CD4-positive, CD25-positive, alpha-beta regulatory T cell (primary cell): ENCODE measurements around the gene ZNF408. TPM values are rescaled to one million over a fixed set of nuclear protein-coding genes. Genes with fewer than 3 reads are reported as not detected.
A peak's percentile ranks its signal among the peaks of the same experiment; 100 is the strongest.
"Not testable (repeated sequence)": the region's sequence is repeated elsewhere in the genome, so short reads cannot be mapped to it uniquely, and the experiment has no call there.

Source experiments
- ATAC-seq, 2 donors: fragments of 150-1000 bp; cut with Tn5 transposase; one replicate each; pipeline ENCODE4 v1.10.0; 2021; ENCODE audit warnings: low read depth in 2 of 2, moderate number of reproducible peaks in 2 of 2, moderate library complexity in 1 of 2
- DNase-seq, 3 donors: peaks; one replicate each; pipeline versions ENCODE4 v3.0.0 to v3.0.0-alpha.2; 2012 to 2022; ENCODE audit warnings: mixed read lengths in 1 of 3
- H3K27ac ChIP-seq: one replicate; pipeline ENCODE4 v1.7.0; 2013; ENCODE audit warnings: mild to moderate bottlenecking, low read length; ENCODE audit not compliant: insufficient read depth, poor library complexity, severe bottlenecking
- H3K27me3 ChIP-seq: one replicate; pipeline ENCODE4 v1.7.0; 2013; ENCODE audit warnings: low read length; ENCODE audit not compliant: control insufficient read depth, insufficient read depth
- H3K36me3 ChIP-seq: one replicate; pipeline ENCODE4 v1.7.0; 2013; ENCODE audit warnings: mild to moderate bottlenecking, low read length, moderate library complexity; ENCODE audit not compliant: control insufficient read depth, insufficient read depth
- H3K4me1 ChIP-seq: 2 replicates; pipeline ENCODE4 v1.7.0; 2013; ENCODE audit warnings: mild to moderate bottlenecking, low read length; ENCODE audit not compliant: insufficient read depth, control insufficient read depth, poor library complexity, severe bottlenecking
- H3K4me3 ChIP-seq: one replicate; pipeline ENCODE4 v1.7.0; 2013; ENCODE audit warnings: low read depth, mild to moderate bottlenecking, low read length, moderate library complexity
- H3K9me3 ChIP-seq, 2 experiments: 1 replicate in 1 of 2; 2 replicates in 1 of 2; pipeline ENCODE4 v1.7.0; 2013; ENCODE audit warnings: low read length in 2 of 2, mild to moderate bottlenecking in 1 of 2, moderate library complexity in 1 of 2; ENCODE audit not compliant: control insufficient read depth in 2 of 2
- H3K27ac Mint-ChIP-seq, 3 donors: one replicate each; pipeline ENCODE4 v1.8.0; 2020 to 2022; ENCODE audit warnings: mild to moderate bottlenecking in 3 of 3, mixed read lengths in 3 of 3, moderate library complexity in 2 of 3
- H3K27me3 Mint-ChIP-seq: one replicate; pipeline ENCODE4 v1.8.0; 2022; ENCODE audit warnings: mild to moderate bottlenecking, mixed read lengths
- H3K36me3 Mint-ChIP-seq: one replicate; pipeline ENCODE4 v1.8.0; 2020; ENCODE audit warnings: mixed read lengths
- H3K4me1 Mint-ChIP-seq, 4 donors: one replicate each; pipeline ENCODE4 v1.8.0; 2020 to 2022; ENCODE audit warnings: mixed read lengths in 4 of 4, mild to moderate bottlenecking in 1 of 4
- H3K4me3 Mint-ChIP-seq, 4 donors: one replicate each; pipeline ENCODE4 v1.8.0; 2020 to 2022; ENCODE audit warnings: mild to moderate bottlenecking in 4 of 4, mixed read lengths in 4 of 4, moderate library complexity in 3 of 4
- H3K9me3 Mint-ChIP-seq, 7 donors: one replicate each; pipeline ENCODE4 v1.8.0; 2020 to 2022; ENCODE audit warnings: mixed read lengths in 7 of 7, mild to moderate bottlenecking in 3 of 7, moderate library complexity in 2 of 7
- polyA plus RNA-seq, 4 donors: library from polyadenylated mRNA; unstranded; fragments of 300-500 nt; fragmentation: Illumina TruSeq; gene quantifications; one replicate each; pipeline ENCODE4 v1.2.3, GENCODE V29; 2021
- total RNA-seq: library from RNA; stranded (reverse); gene quantifications from one replicate; pipeline ENCODE4 v1.2.3, GENCODE V29; 2022

ZNF408 gene
- total and polyA plus RNA-seq, 5 donors from 2014 or later, result 6.3 to 12.9 (median 8.4) TPM

- H3K27me3 ChIP-seq, result no peaks in the 10 kb centered on the region
- DNase-seq, result no peak
- H3K4me3 ChIP-seq, result peak overlapping the region; percentile 99
- H3K27ac ChIP-seq, result peak overlapping the region; percentile 76
- Mint-ChIP-seq H3K27me3 (no peaks in the 10 kb centered on the region), H3K27ac (peak overlapping the region; percentile 91 to 97 (median 97)), H3K4me1 (peaks cover 9 to 72% (median 33%) of the 10 kb centered on the region in 4 donors), H3K36me3 (peaks cover 32% of the 10 kb centered on the region), H3K9me3 (peaks cover 0 to 2% (median 0%) of the 10 kb centered on the region in 7 donors), H3K4me3 (peak overlapping the region; percentile 90 to 99 (median 96))
- peaks cover 37% of the 10 kb centered on the region for H3K36me3 ChIP-seq
- peaks cover 61% of the 10 kb centered on the region for H3K4me1 ChIP-seq
- ATAC-seq, result no peak
- H3K9me3 ChIP-seq, result no peaks in the 10 kb centered on the region
Observed at GRCh38 chr11:46701078-46701654, 335 bp downstream of the ZNF408 start.

- H3K4me1 ChIP-seq, result peaks cover 25% of the 10 kb centered on the region
- Mint-ChIP-seq H3K36me3 (peaks cover 39% of the 10 kb centered on the region), H3K27ac (no peak overlapping the region), H3K4me3 (peak overlapping the region in 1 of 4 donors; percentile 10), H3K27me3 (no peaks in the 10 kb centered on the region), H3K4me1 (peaks cover 4 to 41% (median 21%) of the 10 kb centered on the region in 4 donors), H3K9me3 (peaks cover 0 to 2% (median 0%) of the 10 kb centered on the region in 7 donors)
- no peak for DNase-seq
- H3K36me3 ChIP-seq, result peaks cover 45% of the 10 kb centered on the region
- no peaks in the 10 kb centered on the region for H3K9me3 ChIP-seq
- no peak overlapping the region for H3K27ac ChIP-seq
- no peak for ATAC-seq
- H3K27me3 ChIP-seq, result no peaks in the 10 kb centered on the region
- H3K4me3 ChIP-seq, result no peak overlapping the region
Observed at GRCh38 chr11:46705070-46705688, 4.3 kb downstream of the ZNF408 start.

GRCh38 chr11:46706886-46707285 lies 6.1 kb downstream of the ZNF408 start:
- no peak overlapping the region for H3K4me3 Mint-ChIP-seq

GRCh38 chr11:46709351-46709750 lies 8.5 kb downstream of the ZNF408 start:
- not testable (repeated sequence) for ATAC-seq, H3K9me3 Mint-ChIP-seq, H3K27ac Mint-ChIP-seq, DNase-seq, H3K9me3 ChIP-seq, H3K4me1 Mint-ChIP-seq, H3K27me3 Mint-ChIP-seq, H3K4me3 ChIP-seq, H3K27me3 ChIP-seq, H3K27ac ChIP-seq, H3K4me1 ChIP-seq
- Mint-ChIP-seq H3K4me3 (peak overlapping the region in 1 of 4 donors; percentile 43), H3K36me3 (peaks cover 12% of the 10 kb centered on the region)
- peaks cover 30% of the 10 kb centered on the region for H3K36me3 ChIP-seq

More at GRCh38 chr11:46706886-46707285, 6.1 kb downstream of the ZNF408 start:
- H3K4me1 ChIP-seq, result peaks cover 14% of the 10 kb centered on the region
- no peaks in the 10 kb centered on the region for H3K27me3 ChIP-seq
- peaks cover 45% of the 10 kb centered on the region for H3K36me3 ChIP-seq
- H3K27ac Mint-ChIP-seq, result peak overlapping the region in 2 of 3 donors; percentile 64 to 82
- no peak overlapping the region for H3K4me3 ChIP-seq
- no peaks in the 10 kb centered on the region for H3K27me3 Mint-ChIP-seq
- peaks cover 28% of the 10 kb centered on the region for H3K36me3 Mint-ChIP-seq
- H3K4me1 Mint-ChIP-seq, result peaks cover 0 to 27% (median 11%) of the 10 kb centered on the region in 4 donors
- no peak for DNase-seq
- H3K27ac ChIP-seq, result no peak overlapping the region
- ATAC-seq, result no peak
- no peaks in the 10 kb centered on the region for H3K9me3 Mint-ChIP-seq
- no peaks in the 10 kb centered on the region for H3K9me3 ChIP-seq

GRCh38 chr11:46710821-46711269 lies 10.0 kb downstream of the ZNF408 start:
- H3K4me1 ChIP-seq, result no peaks in the 10 kb centered on the region
- no peaks in the 10 kb centered on the region for H3K9me3 ChIP-seq
- no peak overlapping the region for H3K27ac ChIP-seq
- Mint-ChIP-seq H3K4me1 (peaks cover 0 to 9% (median 3%) of the 10 kb centered on the region in 4 donors), H3K36me3 (peaks cover 11% of the 10 kb centered on the region), H3K27ac (no peak overlapping the region), H3K4me3 (no peak overlapping the region), H3K27me3 (no peaks in the 10 kb centered on the region), H3K9me3 (no peaks in the 10 kb centered on the region)
- DNase-seq, result no peak
- ATAC-seq, result no peak
- no peaks in the 10 kb centered on the region for H3K27me3 ChIP-seq
- H3K36me3 ChIP-seq, result peaks cover 16% of the 10 kb centered on the region
- H3K4me3 ChIP-seq, result no peak overlapping the region

- Histone ChIP-seq H3K4me3 (no peak overlapping the region), H3K36me3 (peaks cover 13% of the 10 kb centered on the region), H3K4me1 (no peaks in the 10 kb centered on the region), H3K27me3 (no peaks in the 10 kb centered on the region), H3K9me3 (no peaks in the 10 kb centered on the region), H3K27ac (no peak overlapping the region)
- no peaks in the 10 kb centered on the region for H3K9me3 Mint-ChIP-seq
- H3K4me1 Mint-ChIP-seq, result peaks cover 0 to 9% (median 3%) of the 10 kb centered on the region in 4 donors
- peaks cover 11% of the 10 kb centered on the region for H3K36me3 Mint-ChIP-seq
- H3K27me3 Mint-ChIP-seq, result no peaks in the 10 kb centered on the region
- H3K4me3 Mint-ChIP-seq, result no peak overlapping the region
- no peak for ATAC-seq
- no peak for DNase-seq
- no peak overlapping the region for H3K27ac Mint-ChIP-seq
Observed at GRCh38 chr11:46711303-46711702, 10.5 kb downstream of the ZNF408 start.

- Mint-ChIP-seq H3K9me3 (no peaks in the 10 kb centered on the region), H3K4me1 (peaks cover 0 to 2% (median under 1%) of the 10 kb centered on the region in 4 donors), H3K36me3 (no peaks in the 10 kb centered on the region), H3K4me3 (no peak overlapping the region), H3K27ac (no peak overlapping the region), H3K27me3 (no peaks in the 10 kb centered on the region)
- H3K27me3 ChIP-seq, result no peaks in the 10 kb centered on the region
- peaks cover 2% of the 10 kb centered on the region for H3K4me1 ChIP-seq
- H3K27ac ChIP-seq, result no peak overlapping the region
- ATAC-seq (no peak), DNase-seq (no peak)
- no peaks in the 10 kb centered on the region for H3K36me3 ChIP-seq
- H3K4me3 ChIP-seq, result no peak overlapping the region
- H3K9me3 ChIP-seq, result no peaks in the 10 kb centered on the region
Observed at GRCh38 chr11:46712874-46713576, 12.2 kb downstream of the ZNF408 start.
